Colonic mucosa (tissue), 4 donors: Measurements from ENCODE around the gene ZNF10. TPM values are rescaled to one million over a fixed set of nuclear protein-coding genes. Genes with fewer than 3 reads are reported as not detected.

Experiments
- DNase-seq: peaks from one replicate; pipeline ENCODE4 v3.0.0-alpha.2; 2020
- H3K27ac ChIP-seq: fragments of 200-600 bp; one replicate; pipeline ENCODE4 v1.8.0; 2021
- H3K27me3 ChIP-seq: fragments of 200-600 bp; one replicate; pipeline ENCODE4 v1.8.0; 2021
- H3K36me3 ChIP-seq: fragments of 200-600 bp; one replicate; pipeline ENCODE4 v1.8.0; 2021
- H3K4me1 ChIP-seq: fragments of 200-600 bp; one replicate; pipeline ENCODE4 v1.8.0; 2021; ENCODE audit warnings: mild to moderate bottlenecking
- H3K4me3 ChIP-seq: fragments of 200-600 bp; one replicate; pipeline ENCODE4 v1.8.0; 2021
- H3K9ac ChIP-seq, 2 donors: one replicate each; pipeline ENCODE4 v1.7.0; 2013; ENCODE audit warnings: control low read depth in 2 of 2, low read depth in 2 of 2, low read length in 2 of 2
- H3K9me3 ChIP-seq: fragments of 200-600 bp; one replicate; pipeline ENCODE4 v1.8.0; 2021
- intact Hi-C: fragments of 100-400 bp; cut with DNase I; formaldehyde crosslinking; loops from one replicate; pipeline ENCODE4 v1.14.1; 2022
- total RNA-seq, 2 donors: library from RNA; stranded (reverse); fragmentation: NEBNext Ultra II Directional in 1 of 2; extraction: Animal tissue kit (Norgen Biotek cat#: 25700) in 1 of 2; gene quantifications; one replicate each; pipeline ENCODE4 v1.2.1, GENCODE V29; 2021
- TF ChIP-seq, protein P1 (sequence below): fragments of 200-600 bp; IDR thresholded peaks from one replicate; pipeline ENCODE4 v1.8.0; 2022; ENCODE audit warnings: antibody characterized with exemption, mild to moderate bottlenecking
- donor health status: healthy.
- donor health status: DM: no; HTN: no; CAD: no.
- donor health status: DM: no; HTN: no; CAD: no.

Gene ZNF10
- total RNA-seq, 2 donors from 2014 or later: 2.7 to 4.1 TPM

DNA sequence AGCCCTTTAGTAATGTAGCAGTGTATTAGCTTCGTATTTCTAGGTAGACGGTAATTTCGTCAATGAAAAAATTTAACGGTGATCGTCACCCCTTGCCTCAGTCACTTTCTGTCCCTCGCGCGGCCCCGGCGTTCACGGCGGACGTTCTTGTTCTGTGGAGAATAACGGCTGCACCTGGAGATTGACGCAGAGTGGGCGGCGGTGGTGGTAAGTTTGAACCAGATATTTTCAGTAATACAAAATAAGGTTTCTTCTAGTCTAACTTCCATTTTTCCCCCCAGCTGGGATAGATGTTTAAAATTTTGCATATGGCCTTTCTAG, 341 bp downstream of the ZNF10 start:
- DNase-seq: no peak
- peak overlapping the region; percentile 76 to 86 for H3K9ac ChIP-seq
- no peaks in the 10 kb centered on the region for H3K36me3 ChIP-seq
- TF ChIP-seq, protein P1, sequence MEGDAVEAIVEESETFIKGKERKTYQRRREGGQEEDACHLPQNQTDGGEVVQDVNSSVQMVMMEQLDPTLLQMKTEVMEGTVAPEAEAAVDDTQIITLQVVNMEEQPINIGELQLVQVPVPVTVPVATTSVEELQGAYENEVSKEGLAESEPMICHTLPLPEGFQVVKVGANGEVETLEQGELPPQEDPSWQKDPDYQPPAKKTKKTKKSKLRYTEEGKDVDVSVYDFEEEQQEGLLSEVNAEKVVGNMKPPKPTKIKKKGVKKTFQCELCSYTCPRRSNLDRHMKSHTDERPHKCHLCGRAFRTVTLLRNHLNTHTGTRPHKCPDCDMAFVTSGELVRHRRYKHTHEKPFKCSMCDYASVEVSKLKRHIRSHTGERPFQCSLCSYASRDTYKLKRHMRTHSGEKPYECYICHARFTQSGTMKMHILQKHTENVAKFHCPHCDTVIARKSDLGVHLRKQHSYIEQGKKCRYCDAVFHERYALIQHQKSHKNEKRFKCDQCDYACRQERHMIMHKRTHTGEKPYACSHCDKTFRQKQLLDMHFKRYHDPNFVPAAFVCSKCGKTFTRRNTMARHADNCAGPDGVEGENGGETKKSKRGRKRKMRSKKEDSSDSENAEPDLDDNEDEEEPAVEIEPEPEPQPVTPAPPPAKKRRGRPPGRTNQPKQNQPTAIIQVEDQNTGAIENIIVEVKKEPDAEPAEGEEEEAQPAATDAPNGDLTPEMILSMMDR: no peak
- peak overlapping the region; percentile 97 for H3K27ac ChIP-seq
- peak overlapping the region; percentile 70 for H3K4me3 ChIP-seq
- H3K27me3 ChIP-seq: no peaks in the 10 kb centered on the region
- intact Hi-C loops: loop anchor here (5.0 kb wide), 1 partner anchor 48 kb away; the partner anchor contains the start of gene ZNF140
- no peaks in the 10 kb centered on the region for H3K4me1 ChIP-seq
- H3K9me3 ChIP-seq: no peaks in the 10 kb centered on the region

DNA sequence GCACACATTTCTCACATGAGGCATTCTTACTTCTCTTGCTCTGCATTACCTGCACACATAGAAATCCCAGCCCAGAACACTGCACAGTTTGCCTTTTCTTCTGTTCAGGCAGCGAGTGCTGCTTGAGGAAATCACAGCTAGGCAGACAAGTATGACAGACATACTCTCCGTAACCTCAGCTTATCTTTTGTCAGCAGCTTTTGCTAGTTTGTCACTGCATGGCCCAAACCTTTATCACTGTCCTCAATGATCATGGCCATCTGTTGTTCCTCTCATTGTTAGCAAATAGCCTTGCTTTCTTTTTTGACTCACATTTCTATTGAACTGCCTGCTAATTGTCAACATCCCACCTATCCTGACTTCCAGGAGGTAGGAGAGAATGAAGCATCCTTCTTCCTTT, 5.3 kb downstream of the ZNF10 start:
- Histone ChIP-seq H3K4me3 (no peak overlapping the region), H3K4me1 (no peaks in the 10 kb centered on the region), H3K27me3 (no peaks in the 10 kb centered on the region), H3K9me3 (no peaks in the 10 kb centered on the region), H3K9ac (no peak overlapping the region), H3K36me3 (no peaks in the 10 kb centered on the region), H3K27ac (no peak overlapping the region)
- intact Hi-C loops: no loop called here
- TF ChIP-seq, protein P1: no peak
- DNase-seq: no peak

DNA sequence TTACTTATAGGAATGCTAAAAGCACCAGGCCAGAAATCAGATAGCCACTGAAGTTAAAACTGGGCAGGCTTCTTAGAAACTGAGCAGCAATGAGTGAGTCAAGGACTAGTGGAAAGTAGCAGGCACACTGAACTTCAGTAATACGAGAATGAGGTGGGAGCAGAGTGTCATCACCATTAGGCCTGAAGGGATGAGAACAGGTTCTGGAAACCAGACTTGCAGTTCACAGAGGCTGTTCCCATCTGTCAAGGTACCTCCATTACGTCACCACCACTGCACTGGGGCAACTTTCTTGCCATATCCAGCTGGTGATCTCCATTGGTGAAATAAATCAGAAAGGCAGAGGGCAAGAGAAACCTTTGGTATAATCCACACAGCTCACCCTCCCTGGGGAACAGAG, 15.6 kb downstream of the ZNF10 start:
- intact Hi-C loops: no loop called here
- TF ChIP-seq, protein P1: no peak
- DNase-seq: no peak
- Histone ChIP-seq H3K4me1 (no peaks in the 10 kb centered on the region), H3K27me3 (no peaks in the 10 kb centered on the region), H3K9me3 (peaks cover 7% of the 10 kb centered on the region), H3K9ac (no peak overlapping the region), H3K27ac (no peak overlapping the region), H3K4me3 (no peak overlapping the region), H3K36me3 (no peaks in the 10 kb centered on the region)

DNA sequence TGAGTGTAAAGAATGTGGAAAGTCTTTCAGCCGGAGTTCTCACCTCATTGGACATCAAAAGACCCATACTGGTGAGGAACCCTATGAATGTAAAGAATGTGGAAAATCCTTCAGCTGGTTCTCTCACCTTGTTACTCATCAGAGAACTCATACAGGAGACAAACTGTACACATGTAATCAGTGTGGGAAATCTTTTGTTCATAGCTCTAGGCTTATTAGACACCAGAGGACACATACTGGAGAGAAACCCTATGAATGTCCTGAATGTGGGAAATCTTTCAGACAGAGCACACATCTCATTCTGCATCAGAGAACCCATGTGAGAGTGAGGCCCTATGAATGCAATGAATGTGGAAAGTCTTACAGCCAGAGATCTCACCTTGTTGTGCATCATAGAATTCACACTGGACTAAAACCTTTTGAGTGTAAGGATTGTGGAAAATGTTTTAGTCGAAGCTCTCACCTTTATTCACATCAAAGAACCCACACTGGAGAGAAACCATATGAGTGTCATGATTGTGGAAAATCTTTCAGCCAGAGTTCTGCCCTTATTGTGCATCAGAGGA, 25.8 kb downstream of the ZNF10 start:
- no peaks in the 10 kb centered on the region for H3K36me3 ChIP-seq

DNA sequence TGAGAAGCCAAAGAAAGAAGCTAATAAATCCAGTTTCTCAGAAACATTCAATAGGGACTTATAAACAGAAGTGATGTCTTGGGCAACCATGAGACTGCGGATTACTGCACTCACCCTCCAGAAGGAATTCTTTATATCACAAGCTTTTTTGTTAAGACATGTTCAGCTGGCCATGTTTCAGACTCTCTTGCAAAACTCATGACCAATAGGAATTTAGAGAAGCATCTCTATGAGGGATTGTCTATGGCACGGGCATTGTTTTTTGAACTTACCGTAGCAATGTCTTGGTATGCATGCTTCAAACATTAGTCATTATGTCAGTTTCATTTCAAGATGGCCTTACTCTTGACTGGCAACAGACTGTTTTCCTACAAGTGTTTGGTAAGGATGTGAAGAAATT, 35.3 kb downstream of the ZNF10 start:
- Histone ChIP-seq H3K9me3 (no peaks in the 10 kb centered on the region), H3K9ac (no peak overlapping the region), H3K4me1 (no peaks in the 10 kb centered on the region), H3K27me3 (no peaks in the 10 kb centered on the region), H3K27ac (no peak overlapping the region), H3K36me3 (no peaks in the 10 kb centered on the region), H3K4me3 (no peak overlapping the region)
- intact Hi-C loops: no loop called here
- TF ChIP-seq, protein P1: no peak
- DNase-seq: no peak

More for the DNA sequence above, 25.8 kb downstream of the ZNF10 start:
- no peak for DNase-seq
- no peak overlapping the region for H3K27ac ChIP-seq
- H3K9me3 ChIP-seq: peaks cover 4% of the 10 kb centered on the region
- intact Hi-C loops: no loop called here
- H3K4me3 ChIP-seq: no peak overlapping the region
- TF ChIP-seq, protein P1: no peak
- H3K4me1 ChIP-seq: no peaks in the 10 kb centered on the region
- H3K9ac ChIP-seq: no peak overlapping the region
- H3K27me3 ChIP-seq: no peaks in the 10 kb centered on the region
